Smooth muscle cell of trachea (primary cell): ENCODE measurements around the gene TOMM40. TPM values are rescaled to one million over a fixed set of nuclear protein-coding genes. Genes with fewer than 3 reads are reported as not detected.

Experiments
- total RNA-seq: library from RNA; depleted of rRNA; stranded (reverse); fragments of >200 nt; gene quantifications from 2 replicates; pipeline ENCODE4 v1.2.1, GENCODE V29; 2014

TOMM40 gene
- 31.3 and 36.4 TPM in 2 replicates for total RNA-seq

DNA sequence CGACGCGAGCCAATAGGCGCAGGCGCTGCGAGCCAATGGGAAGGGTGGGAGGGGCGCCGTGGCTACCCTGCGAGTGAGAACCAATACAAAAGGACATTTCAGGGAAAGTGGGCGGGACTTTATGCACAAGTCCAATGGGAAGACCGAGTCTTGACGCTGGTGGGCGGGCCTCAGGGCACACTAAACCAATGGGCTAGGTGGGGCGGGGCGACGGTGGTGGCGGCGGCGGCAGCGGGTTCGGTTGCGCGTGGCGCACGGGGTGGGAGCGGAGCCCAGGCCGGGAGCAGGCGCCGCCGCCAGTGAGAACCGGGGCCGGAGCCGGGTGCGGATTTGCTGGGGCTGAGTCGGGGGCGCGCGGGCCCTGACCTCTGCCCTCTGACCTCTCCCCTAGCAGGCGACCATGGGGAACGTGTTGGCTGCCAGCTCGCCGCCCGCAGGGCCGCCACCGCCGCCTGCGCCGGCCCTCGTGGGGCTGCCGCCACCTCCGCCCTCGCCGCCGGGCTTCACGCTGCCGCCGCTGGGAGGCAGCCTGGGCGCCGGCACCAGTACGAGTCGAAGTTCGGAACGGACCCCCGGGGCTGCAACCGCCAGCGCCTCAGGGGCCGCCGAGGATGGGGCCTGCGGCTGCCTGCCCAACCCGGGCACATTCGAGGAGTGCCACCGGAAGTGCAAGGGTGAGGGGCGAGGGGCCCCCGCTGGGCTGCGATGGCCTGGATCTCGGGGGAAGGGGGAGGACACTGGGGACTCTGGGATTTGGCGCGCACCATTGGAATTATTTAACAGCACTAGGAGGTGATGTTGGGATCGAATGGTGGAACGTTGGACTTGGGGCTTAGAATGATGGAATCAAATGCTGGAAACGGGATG is at the start of gene TOMM40:
Gene TOMM40 (plus strand): TSS at position 239 of the 867 bp plus-strand sequence. CDS start 162 bp downstream, at position 401.

GRCh38 chr19:44845612-44846454 is 45.2 kb upstream of the TOMM40 start, which contains the start of gene NECTIN2:
Gene NECTIN2, plus strand, starts transcription at chr19:44846297. Its CDS starts 229 bp downstream, at chr19:44846526.

DNA sequence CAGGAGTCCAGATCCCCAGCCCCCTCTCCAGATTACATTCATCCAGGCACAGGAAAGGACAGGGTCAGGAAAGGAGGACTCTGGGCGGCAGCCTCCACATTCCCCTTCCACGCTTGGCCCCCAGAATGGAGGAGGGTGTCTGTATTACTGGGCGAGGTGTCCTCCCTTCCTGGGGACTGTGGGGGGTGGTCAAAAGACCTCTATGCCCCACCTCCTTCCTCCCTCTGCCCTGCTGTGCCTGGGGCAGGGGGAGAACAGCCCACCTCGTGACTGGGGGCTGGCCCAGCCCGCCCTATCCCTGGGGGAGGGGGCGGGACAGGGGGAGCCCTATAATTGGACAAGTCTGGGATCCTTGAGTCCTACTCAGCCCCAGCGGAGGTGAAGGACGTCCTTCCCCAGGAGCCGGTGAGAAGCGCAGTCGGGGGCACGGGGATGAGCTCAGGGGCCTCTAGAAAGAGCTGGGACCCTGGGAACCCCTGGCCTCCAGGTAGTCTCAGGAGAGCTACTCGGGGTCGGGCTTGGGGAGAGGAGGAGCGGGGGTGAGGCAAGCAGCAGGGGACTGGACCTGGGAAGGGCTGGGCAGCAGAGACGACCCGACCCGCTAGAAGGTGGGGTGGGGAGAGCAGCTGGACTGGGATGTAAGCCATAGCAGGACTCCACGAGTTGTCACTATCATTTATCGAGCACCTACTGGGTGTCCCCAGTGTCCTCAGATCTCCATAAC is 14.5 kb downstream of the TOMM40 start, which contains the start of gene APOE:
Gene APOE (plus strand): TSS at position 360 of the 724 bp plus-strand sequence. CDS start 829 bp downstream, outside the sequence.

GRCh38 chr19:44914433-44915206 is 23.6 kb downstream of the TOMM40 start, which contains the start of gene APOC1:
Gene APOC1, plus strand, starts transcription at chr19:44914608. Its CDS starts 284 bp downstream, at chr19:44914892.

GRCh38 chr19:44942067-44942571 is 51.1 kb downstream of the TOMM40 start, which contains the start of gene APOC4:
Gene APOC4, plus strand, starts transcription at chr19:44942237. Its CDS starts 41 bp downstream, at chr19:44942278.

Other genes starting within 250 kb of the TOMM40 start
- 43.5 and 69.3 TPM in 2 replicates for gene PVR, start 247.3 kb upstream of the TOMM40 start, total RNA-seq
- 1.2 and 2.6 TPM in 2 replicates for gene CEACAM19, start 219.8 kb upstream of the TOMM40 start, total RNA-seq
- 0.17 TPM in 1 of 2 replicates, not detected in the other for gene CEACAM16, start 192.1 kb upstream of the TOMM40 start, total RNA-seq
- gene BCL3, start 142.5 kb upstream of the TOMM40 start, total RNA-seq = 7.3 and 13.2 TPM in 2 replicates
- not detected in 2 replicates for gene CBLC, start 113.4 kb upstream of the TOMM40 start, total RNA-seq
- 9.3 and 31.3 TPM in 2 replicates for gene BCAM, start 82.2 kb upstream of the TOMM40 start, total RNA-seq
- 45.2 and 61.5 TPM in 2 replicates for gene NECTIN2, start 45.0 kb upstream of the TOMM40 start, total RNA-seq
- 4.1 and 58.4 TPM in 2 replicates for gene APOE, start 14.5 kb downstream of the TOMM40 start, total RNA-seq
- 0.58 and 0.99 TPM in 2 replicates for gene APOC1, start 23.4 kb downstream of the TOMM40 start, total RNA-seq
- not detected in 2 replicates for gene APOC4, start 51.0 kb downstream of the TOMM40 start, total RNA-seq
- not detected in 2 replicates for gene APOC2, start 54.8 kb downstream of the TOMM40 start, total RNA-seq
- 42.9 and 94.9 TPM in 2 replicates for gene CLPTM1, start 64.1 kb downstream of the TOMM40 start, total RNA-seq
- 4.1 and 19.0 TPM in 2 replicates for gene RELB, start 110.2 kb downstream of the TOMM40 start, total RNA-seq
- gene CLASRP, start 147.8 kb downstream of the TOMM40 start, total RNA-seq = 11.4 and 25.5 TPM in 2 replicates
- 0.17 and 0.29 TPM in 2 replicates for gene ZNF296, start 185.2 kb downstream of the TOMM40 start, total RNA-seq
- 21.1 and 22.2 TPM in 2 replicates for gene GEMIN7, start 188.0 kb downstream of the TOMM40 start, total RNA-seq
- gene PPP1R37, start 201.9 kb downstream of the TOMM40 start, total RNA-seq = 39.7 and 66.0 TPM in 2 replicates